Measurements from ENCODE around the gene OCA2. TPM values are rescaled to one million over a fixed set of nuclear protein-coding genes. Genes with fewer than 3 reads are reported as not detected.

Gene OCA2
- total and polyA plus RNA-seq, 2 of the 8 experiments (the other 6 are each of a cell fraction or from before 2014, with no cell fraction given) = 0.20 TPM

DNA sequence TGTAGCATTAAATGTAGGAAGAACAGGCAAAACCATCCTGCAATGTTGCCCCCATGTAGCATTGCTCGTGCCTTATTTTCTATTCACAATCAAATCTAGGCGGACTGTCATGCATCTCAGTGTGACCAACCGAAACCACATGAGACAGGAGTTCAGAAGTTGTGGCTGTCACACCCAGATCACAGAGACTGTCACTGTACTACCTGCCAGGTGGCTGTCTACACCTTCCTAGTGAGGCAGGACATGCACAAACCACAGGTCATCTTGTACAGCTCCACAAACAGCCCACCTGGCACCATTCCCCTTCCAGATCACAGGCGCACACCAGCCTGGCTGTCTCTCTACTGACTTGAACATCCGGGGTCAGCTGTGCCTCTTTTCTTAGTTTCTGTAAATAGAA lies 392.8 kb downstream of the OCA2 start:
- no peaks in the 10 kb centered on the region for H3K27me3 ChIP-seq (replicated peaks in 1 of 4; ENCODE audit: control insufficient read depth in 3 of 4, extremely low read depth in 1 of 4, insufficient read depth in 3 of 4, low read length in 3 of 4)
- no peaks in the 10 kb centered on the region for H3K36me3 ChIP-seq (ENCODE audit: control insufficient read depth in 2 of 4, insufficient read depth in 4 of 4, low read length in 3 of 4)
- H2BK15ac ChIP-seq (ENCODE audit: low read length) = no peak overlapping the region
- H4K5ac ChIP-seq (ENCODE audit: insufficient read length, low read depth, low read length) = no peak overlapping the region
- no peak overlapping the region for H3K14ac ChIP-seq (ENCODE audit: insufficient read length)
- no peak overlapping the region for H3K4me3 ChIP-seq (ENCODE audit: extremely low read depth in 1 of 4, insufficient read depth in 2 of 4, low read depth in 3 of 4, low read length in 4 of 4)
- peaks cover 0 to 4% (median 2%) of the 10 kb centered on the region in 4 experiments; a peak in 2 of 7 replicates for H3K4me1 ChIP-seq (replicated peaks in 1 of 4; ENCODE audit: control insufficient read depth in 3 of 4, insufficient read depth in 4 of 4, low read length in 3 of 4)
- no peak overlapping the region for H2BK5ac ChIP-seq (ENCODE audit: low read depth, low read length)
- WGBS, 2 experiments (ENCODE audit: extremely low coverage in 1 of 2, insufficient coverage in 1 of 2, insufficient read length in 1 of 2, insufficient replicate concordance in 2 of 2, low coverage in 1 of 2, low lambda C conversion rate in 2 of 2, missing lambda C conversion rate in 1 of 2) = 91% methylated on average over 5 of the region's 5 CpGs; no CpG with 5 or more reads in 1 of the 2 experiments
- H2BK12ac ChIP-seq (ENCODE audit: low read depth, low read length) = no peak overlapping the region
- H3K79me2 ChIP-seq (ENCODE audit: control insufficient read depth in 1 of 2, insufficient read depth in 2 of 2, low read length in 2 of 2) = no peaks in the 10 kb centered on the region
- H3K4me2 ChIP-seq (ENCODE audit: insufficient read depth in 1 of 2, low read depth in 2 of 2, low read length in 2 of 2) = no peak overlapping the region
- H3K4ac ChIP-seq (replicated peaks; ENCODE audit: insufficient read length, low read depth, low read length) = no peak overlapping the region
- H4K20me1 ChIP-seq (replicated peaks in 1 of 2; ENCODE audit: control insufficient read depth in 1 of 2, insufficient read depth in 2 of 2, low read length in 2 of 2) = no peaks in the 10 kb centered on the region
- no peaks in the 10 kb centered on the region for H3K79me1 ChIP-seq (ENCODE audit: low read depth, low read length)
- DNase-seq (ENCODE audit: low read depth in 1 of 2, low spot score in 2 of 2) = no peak
- POLR2A ChIA-PET (ENCODE audit: partially characterized antibody) = no interaction called here
- H4K8ac ChIP-seq (ENCODE audit: extremely low read depth, insufficient read depth, low read length) = no peak overlapping the region
- no peak overlapping the region for H2BK120ac ChIP-seq (replicated peaks; ENCODE audit: low read depth, low read length)
- H2AK5ac ChIP-seq (ENCODE audit: low read depth, low read length) = no peak overlapping the region
- H4K91ac ChIP-seq (replicated peaks; ENCODE audit: insufficient read length, low read length) = no peak overlapping the region
- no peak overlapping the region for H3K56ac ChIP-seq (replicated peaks; ENCODE audit: insufficient read length, low read depth, low read length)
- no peak for FAIRE-seq
- no peak overlapping the region; a peak in 1 of 7 replicates for H3K9ac ChIP-seq (replicated peaks in 1 of 4; ENCODE audit: extremely low read depth in 1 of 4, low read depth in 3 of 4, low read length in 3 of 4)
- no peak overlapping the region for H3K18ac ChIP-seq (ENCODE audit: extremely low read depth, low read length)
- CTCF ChIA-PET (ENCODE audit: partially characterized antibody) = interaction anchor here (0.6 to 2.7 kb wide), 3 partner anchors 8 to 218 kb away, joined by 3 to 14 read pairs (median 3); no protein-coding TSS in a partner anchor
- no peak overlapping the region for H2BK20ac ChIP-seq (ENCODE audit: low read length)
- H3K23me2 ChIP-seq (ENCODE audit: low read depth, low read length) = no peaks in the 10 kb centered on the region
- no peak overlapping the region for H2AFZ ChIP-seq (ENCODE audit: low read length)
- H3K23ac ChIP-seq (ENCODE audit: insufficient read length) = no peak overlapping the region
- peaks cover 0 to 3% of the 10 kb centered on the region in 2 experiments; a peak in 1 of 4 replicates for H3K9me3 ChIP-seq (ENCODE audit: insufficient read depth in 2 of 2, low read depth in 1 of 2, low read length in 1 of 2)
- H3K27ac ChIP-seq (ENCODE audit: low read depth, low read length) = no peak overlapping the region
- TF ChIP-seq RXRA (IDR thresholded peaks at IDR 0.05; ENCODE audit: insufficient read depth, low read depth, low read length) (no peak), EZH2 (IDR thresholded peaks at IDR 0.05; ENCODE audit: low read depth, low read length, severe bottlenecking) (no peak), KDM5A (IDR thresholded peaks at IDR 0.05; ENCODE audit: low read length) (no peak), TAF1 (IDR thresholded peaks at IDR 0.05; ENCODE audit: low read depth, low read length) (no peak), RNF2 (IDR thresholded peaks at IDR 0.05; ENCODE audit: borderline replicate concordance, low read depth, low read length, missing control alignments, poor library complexity, severe bottlenecking) (no peak), KDM1A (IDR thresholded peaks at IDR 0.05; ENCODE audit: borderline replicate concordance, low read length) (no peak), TBP (IDR thresholded peaks at IDR 0.05; ENCODE audit: low read depth, low read length) (no peak), BCL11A (IDR thresholded peaks at IDR 0.05; ENCODE audit: low read depth in 2 of 2, low read length in 2 of 2) (no peak), FOSL1 (IDR thresholded peaks at IDR 0.05; ENCODE audit: insufficient read depth, low read depth, low read length) (no peak), TEAD4 (IDR thresholded peaks at IDR 0.05; ENCODE audit: low read depth, low read length) (no peak), ASH2L (IDR thresholded peaks at IDR 0.05; ENCODE audit: low read length) (no peak), SP1 (IDR thresholded peaks at IDR 0.05; ENCODE audit: low read depth, low read length) (no peak), BRCA1 (IDR thresholded peaks at IDR 0.05; ENCODE audit: low read depth, low read length) (no peak)
- TF ChIP-seq, protein P1, sequence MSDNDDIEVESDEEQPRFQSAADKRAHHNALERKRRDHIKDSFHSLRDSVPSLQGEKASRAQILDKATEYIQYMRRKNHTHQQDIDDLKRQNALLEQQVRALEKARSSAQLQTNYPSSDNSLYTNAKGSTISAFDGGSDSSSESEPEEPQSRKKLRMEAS (IDR thresholded peaks at IDR 0.05) = no peak

Data from H1 (cell line).